Stimulated activated CD8-positive, alpha-beta memory T cell treated with anti-CD3 and anti-CD28 coated beads, Interleukin-7, amount 100 ng/mL, for 48 hours (primary cell): ENCODE data around the gene RBM15.

Experiments used
- DNase-seq, 2 donors: peaks; one replicate each; pipeline ENCODE4 v3.0.0-alpha.2; 2020; ENCODE audit warnings: low read depth in 1 of 2; ENCODE audit errors: extremely low read depth in 1 of 2

The RBM15 gene

GRCh38 chr1:110338886-110339406, at the start of gene RBM15:
Gene RBM15, plus strand, starts transcription at chr1:110339377. Its CDS starts 29 bp downstream, at chr1:110339406.
- peak; percentile 88 to 95 for DNase-seq

- no peak for DNase-seq
These were observed 47.7 kb upstream of the RBM15 start for GRCh38 chr1:110291241-110292030.

- no peak for DNase-seq
These were observed 47.0 kb upstream of the RBM15 start for GRCh38 chr1:110292031-110292741.

GRCh38 chr1:110293601-110294104, 45.5 kb upstream of the RBM15 start:
- DNase-seq, result no peak

- no peak for DNase-seq
These were observed 44.9 kb upstream of the RBM15 start for GRCh38 chr1:110294308-110294707.

GRCh38 chr1:110298991-110299390, 40.2 kb upstream of the RBM15 start:
- no peak for DNase-seq

- DNase-seq, result no peak
These were observed 38.6 kb upstream of the RBM15 start for GRCh38 chr1:110300412-110301085.

- no peak for DNase-seq
These were observed 36.3 kb upstream of the RBM15 start for GRCh38 chr1:110302836-110303235.

GRCh38 chr1:110305900-110306420, 33.2 kb upstream of the RBM15 start:
- no peak for DNase-seq

GRCh38 chr1:110307239-110307974, 31.8 kb upstream of the RBM15 start:
- no peak for DNase-seq

GRCh38 chr1:110308247-110308646, 30.9 kb upstream of the RBM15 start:
- DNase-seq, result no peak

- no peak for DNase-seq
These were observed 30.0 kb upstream of the RBM15 start for GRCh38 chr1:110309139-110309538.

GRCh38 chr1:110309767-110310166, 29.4 kb upstream of the RBM15 start:
- no peak for DNase-seq

- DNase-seq, result no peak
These were observed 28.9 kb upstream of the RBM15 start for GRCh38 chr1:110310300-110310699.

- DNase-seq, result peak; percentile 38 to 60
These were observed 26.7 kb upstream of the RBM15 start for GRCh38 chr1:110312188-110313121.

- no peak for DNase-seq
These were observed 22.4 kb upstream of the RBM15 start for GRCh38 chr1:110316735-110317134.

- no peak for DNase-seq
These were observed 21.1 kb upstream of the RBM15 start for GRCh38 chr1:110318046-110318445.

GRCh38 chr1:110319332-110320167, 19.6 kb upstream of the RBM15 start:
- DNase-seq, result no peak
